GM12873 (cell line): ENCODE data around the gene LAMC2.

Experiments
- CTCF ChIP-seq: IDR thresholded peaks from 2 replicates; pipeline ENCODE4 v1.5.1; 2012; ENCODE audit warnings: low read depth, mild to moderate bottlenecking, moderate library complexity, low read length, control low read depth; ENCODE audit not compliant: insufficient read depth; ENCODE audit errors: missing control alignments

Gene LAMC2

DNA sequence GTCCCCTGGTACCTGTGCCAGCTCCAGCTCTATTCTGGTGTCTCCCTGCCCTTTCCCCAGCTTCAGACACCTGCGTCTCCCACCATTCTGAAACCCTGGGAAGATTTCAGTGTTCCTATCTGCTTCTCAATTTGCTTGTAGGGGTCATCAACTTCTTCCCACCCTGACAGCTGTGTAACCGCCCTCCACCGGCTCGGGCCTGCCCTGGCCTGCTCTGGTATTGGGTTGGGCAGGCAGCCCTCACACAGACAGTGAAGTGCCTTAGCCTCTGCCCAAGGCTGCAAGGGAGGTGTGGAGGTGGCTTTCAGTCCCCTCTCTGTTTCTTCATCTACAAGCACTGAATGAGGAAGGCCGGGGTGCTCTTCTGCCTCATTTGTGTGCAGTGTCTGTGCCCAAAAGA, 97.2 kb downstream of the LAMC2 start:
- no peak for TF ChIP-seq CTCF

- TF ChIP-seq CTCF, result no peak
Observed at GRCh38 chr1:183284086-183284485, 98.0 kb downstream of the LAMC2 start.

DNA sequence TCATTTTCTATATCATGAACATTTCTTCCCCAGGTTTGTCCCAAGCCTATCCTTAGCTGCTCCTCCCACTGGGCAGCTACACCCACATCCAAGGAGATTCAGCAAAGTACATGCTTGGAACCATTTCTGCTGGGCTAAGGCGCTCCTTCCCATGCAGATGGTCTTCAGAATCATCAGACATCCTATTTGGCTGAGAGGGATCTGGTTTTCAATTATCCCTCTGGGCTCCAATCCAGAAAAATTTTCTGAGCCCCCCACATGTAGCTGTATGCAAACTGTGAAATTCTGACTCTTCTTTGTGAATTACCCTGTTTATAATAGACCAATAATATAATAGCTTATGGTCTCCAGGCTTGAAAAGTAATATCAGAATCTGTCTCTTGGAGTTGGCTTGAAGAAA, 99.2 kb downstream of the LAMC2 start:
- no peak for TF ChIP-seq CTCF

- no peak for TF ChIP-seq CTCF
Observed at GRCh38 chr1:183285746-183286145, 99.7 kb downstream of the LAMC2 start.

- no peak for TF ChIP-seq CTCF
Observed at GRCh38 chr1:183287191-183287675, 101.2 kb downstream of the LAMC2 start.

- no peak for TF ChIP-seq CTCF
Observed at GRCh38 chr1:183288583-183288982, 102.5 kb downstream of the LAMC2 start.

DNA sequence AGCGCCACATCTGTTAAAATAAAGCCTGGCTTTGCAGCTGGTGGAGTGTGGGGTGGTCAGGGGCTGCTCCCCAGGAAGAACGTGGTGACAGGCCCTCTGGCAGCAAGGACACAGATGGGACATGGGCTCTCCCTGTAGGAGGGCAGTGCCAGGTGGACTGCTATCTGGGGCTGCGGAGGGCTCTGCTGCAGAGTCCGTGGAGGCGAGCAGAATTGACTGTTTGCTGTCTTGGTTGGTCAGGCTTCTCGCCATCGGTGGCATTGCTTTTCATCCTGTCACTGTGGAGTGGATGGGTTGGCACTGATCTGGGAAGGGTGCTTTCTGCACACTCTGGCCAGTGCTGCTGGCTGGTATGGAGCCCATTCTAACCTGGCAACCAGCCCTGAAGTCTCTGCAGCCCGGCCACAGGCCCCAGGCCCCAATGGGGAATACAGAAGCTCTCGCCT, 103.0 kb downstream of the LAMC2 start:
- no peak for TF ChIP-seq CTCF
